DOHH2 (cell line): Measurements from ENCODE around the gene MAST3.

Source experiments
- EZH2phosphoT487 ChIP-seq: fragments of 200-600 bp; sonication (generic); IDR thresholded peaks from 2 replicates; pipeline ENCODE4 v1.6.1; 2017; ENCODE audit warnings: borderline replicate concordance, mild to moderate bottlenecking, antibody characterized with exemption, low read length, moderate library complexity, mixed read lengths
- TF ChIP-seq, protein P1 (sequence below): fragments of 200-600 bp; sonication (generic); IDR thresholded peaks from one replicate; pipeline ENCODE4 v1.5.1; 2014; ENCODE audit warnings: antibody characterized with exemption, mild to moderate bottlenecking, low read depth, low read length; ENCODE audit not compliant: poor library complexity, severe bottlenecking

DNA sequence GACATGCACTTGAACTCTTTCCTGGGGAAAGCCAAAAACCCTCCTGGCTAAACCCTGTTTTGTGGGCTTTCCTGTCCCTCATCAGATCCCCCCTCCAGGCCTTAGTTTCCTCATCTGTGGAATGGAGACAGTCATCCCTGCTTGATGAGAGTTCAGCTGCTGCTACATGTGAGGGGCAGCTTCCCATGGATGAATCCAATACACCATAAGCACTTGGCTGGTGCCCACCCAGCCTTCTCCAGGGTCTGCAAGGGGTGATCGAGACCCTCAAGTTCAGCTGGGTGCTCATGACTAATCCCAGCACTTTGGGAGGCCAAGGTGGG, 32.4 kb upstream of the MAST3 start:
- TF ChIP-seq, protein P1, sequence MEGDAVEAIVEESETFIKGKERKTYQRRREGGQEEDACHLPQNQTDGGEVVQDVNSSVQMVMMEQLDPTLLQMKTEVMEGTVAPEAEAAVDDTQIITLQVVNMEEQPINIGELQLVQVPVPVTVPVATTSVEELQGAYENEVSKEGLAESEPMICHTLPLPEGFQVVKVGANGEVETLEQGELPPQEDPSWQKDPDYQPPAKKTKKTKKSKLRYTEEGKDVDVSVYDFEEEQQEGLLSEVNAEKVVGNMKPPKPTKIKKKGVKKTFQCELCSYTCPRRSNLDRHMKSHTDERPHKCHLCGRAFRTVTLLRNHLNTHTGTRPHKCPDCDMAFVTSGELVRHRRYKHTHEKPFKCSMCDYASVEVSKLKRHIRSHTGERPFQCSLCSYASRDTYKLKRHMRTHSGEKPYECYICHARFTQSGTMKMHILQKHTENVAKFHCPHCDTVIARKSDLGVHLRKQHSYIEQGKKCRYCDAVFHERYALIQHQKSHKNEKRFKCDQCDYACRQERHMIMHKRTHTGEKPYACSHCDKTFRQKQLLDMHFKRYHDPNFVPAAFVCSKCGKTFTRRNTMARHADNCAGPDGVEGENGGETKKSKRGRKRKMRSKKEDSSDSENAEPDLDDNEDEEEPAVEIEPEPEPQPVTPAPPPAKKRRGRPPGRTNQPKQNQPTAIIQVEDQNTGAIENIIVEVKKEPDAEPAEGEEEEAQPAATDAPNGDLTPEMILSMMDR = no peak
- TF ChIP-seq EZH2phosphoT487 = no peak
